Esophagus (tissue), 2 donors: ENCODE results near the gene ARHGEF6. TPM values are rescaled to one million over a fixed set of nuclear protein-coding genes. Genes with fewer than 3 reads are reported as not detected.

Experiments
- H3K27ac ChIP-seq, 2 donors: one replicate each; pipeline ENCODE4 v1.5.1; 2013; ENCODE audit warnings: low read depth in 2 of 2, mild to moderate bottlenecking in 2 of 2, inconsistent platforms in 1 of 2, low read length in 1 of 2, moderate library complexity in 1 of 2
- H3K27me3 ChIP-seq, 2 donors: one replicate each; pipeline ENCODE4 v1.6.1; 2013; ENCODE audit warnings: low read length in 2 of 2, control low read depth in 1 of 2, mild to moderate bottlenecking in 1 of 2; ENCODE audit not compliant: insufficient read depth in 2 of 2, control insufficient read depth in 1 of 2
- H3K36me3 ChIP-seq, 2 donors: one replicate each; pipeline ENCODE4 v1.6.1; 2013; ENCODE audit warnings: low read length in 1 of 2; ENCODE audit not compliant: control insufficient read depth in 2 of 2, insufficient read depth in 2 of 2
- H3K4me1 ChIP-seq, 2 donors: one replicate each; pipeline ENCODE4 v1.6.1; 2013; ENCODE audit warnings: low read length in 1 of 2; ENCODE audit not compliant: control insufficient read depth in 2 of 2, insufficient read depth in 2 of 2
- H3K4me3 ChIP-seq, 2 donors: one replicate each; pipeline ENCODE4 v1.5.1; 2013; ENCODE audit warnings: low read length in 2 of 2, mild to moderate bottlenecking in 2 of 2, low read depth in 1 of 2, moderate library complexity in 1 of 2
- H3K9me3 ChIP-seq, 2 donors: one replicate each; pipeline ENCODE4 v1.6.1; 2013; ENCODE audit warnings: mild to moderate bottlenecking in 2 of 2, low read depth in 1 of 2, low read length in 1 of 2, moderate library complexity in 1 of 2; ENCODE audit not compliant: control insufficient read depth in 2 of 2, insufficient read depth in 1 of 2
- WGBS, 2 donors: extraction: QIAGEN DNeasy Blood & Tissue Kit; methylation state at CpG; one replicate each; pipeline ENCODE4 v1.1.7; 2013; 5-methylcytosine and 5-hydroxymethylcytosine counted together
- polyA plus RNA-seq, 2 donors: library from polyadenylated mRNA; stranded (reverse); fragments of 200-250 nt; gene quantifications; one replicate each; pipeline ENCODE4 v1.2.3, GENCODE V29; 2013
- donor health status: healthy with polysubstance abuse.
- donor health status: Bipolar disorder and iron deficiency.

ARHGEF6 gene
- polyA plus RNA-seq, 2 donors, result 0.90 to 1.3 TPM

DNA sequence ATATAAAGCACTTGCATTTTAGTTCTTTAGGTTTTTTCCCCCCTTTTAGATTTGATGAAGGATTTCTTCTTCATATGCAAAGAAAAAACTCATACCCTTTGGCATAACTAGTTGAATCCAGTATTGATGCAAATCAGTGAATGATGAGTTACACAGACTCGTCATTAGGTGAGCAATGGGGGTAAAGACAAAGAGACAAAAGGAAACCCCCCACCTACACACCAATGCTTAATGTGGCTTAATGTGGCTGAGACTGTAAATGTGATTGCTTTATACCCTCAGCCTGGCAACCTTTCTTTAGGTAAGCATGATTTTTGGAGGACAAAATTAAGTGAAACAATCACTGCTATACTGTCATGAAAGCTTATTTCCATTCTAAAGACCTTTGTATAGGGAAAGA is 93.3 kb downstream of the ARHGEF6 start:
- no peaks in the 10 kb centered on the region for H3K27me3 ChIP-seq
- H3K4me3 ChIP-seq, result no peak overlapping the region
- WGBS, 2 donors, result 70 to 75% methylated on average over 1 of the region's 1 CpG
- H3K4me1 ChIP-seq, result no peaks in the 10 kb centered on the region
- H3K9me3 ChIP-seq, result no peaks in the 10 kb centered on the region
- no peak overlapping the region for H3K27ac ChIP-seq
- peaks cover 0 to 2% of the 10 kb centered on the region in 2 donors for H3K36me3 ChIP-seq

DNA sequence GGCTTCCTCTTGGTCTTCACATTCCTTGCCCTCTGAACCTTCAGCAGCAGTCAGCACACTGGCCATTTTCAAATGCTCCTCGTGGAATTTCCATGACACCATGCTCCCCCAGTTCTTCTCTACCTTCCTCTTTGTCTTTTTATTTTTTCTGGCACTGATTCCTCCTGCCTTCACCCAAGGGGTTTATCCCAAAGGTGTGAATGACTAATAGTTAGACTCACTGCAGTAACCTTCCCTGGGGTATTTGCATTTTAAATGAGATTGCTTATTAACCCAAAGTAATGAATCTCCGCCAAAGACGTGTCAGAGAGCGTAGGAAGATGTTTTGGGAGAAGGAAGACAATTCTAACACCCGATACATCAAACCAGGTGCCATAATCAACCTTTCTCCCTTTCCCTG is 96.6 kb downstream of the ARHGEF6 start:
- WGBS, 2 donors, result 63 to 80% methylated on average over 5 of the region's 5 CpGs
- Histone ChIP-seq H3K27me3 (no peaks in the 10 kb centered on the region), H3K9me3 (no peaks in the 10 kb centered on the region), H3K27ac (no peak overlapping the region), H3K4me3 (no peak overlapping the region), H3K36me3 (no peaks in the 10 kb centered on the region), H3K4me1 (no peaks in the 10 kb centered on the region)

- Histone ChIP-seq H3K9me3 (no peaks in the 10 kb centered on the region), H3K4me3 (no peak overlapping the region), H3K27ac (no peak overlapping the region), H3K27me3 (no peaks in the 10 kb centered on the region), H3K36me3 (no peaks in the 10 kb centered on the region), H3K4me1 (no peaks in the 10 kb centered on the region)
- 69 to 78% methylated on average over 6 of the region's 6 CpGs for WGBS, 2 donors
Measured at GRCh38 chrX:136679531-136679930, 101.2 kb downstream of the ARHGEF6 start.

DNA sequence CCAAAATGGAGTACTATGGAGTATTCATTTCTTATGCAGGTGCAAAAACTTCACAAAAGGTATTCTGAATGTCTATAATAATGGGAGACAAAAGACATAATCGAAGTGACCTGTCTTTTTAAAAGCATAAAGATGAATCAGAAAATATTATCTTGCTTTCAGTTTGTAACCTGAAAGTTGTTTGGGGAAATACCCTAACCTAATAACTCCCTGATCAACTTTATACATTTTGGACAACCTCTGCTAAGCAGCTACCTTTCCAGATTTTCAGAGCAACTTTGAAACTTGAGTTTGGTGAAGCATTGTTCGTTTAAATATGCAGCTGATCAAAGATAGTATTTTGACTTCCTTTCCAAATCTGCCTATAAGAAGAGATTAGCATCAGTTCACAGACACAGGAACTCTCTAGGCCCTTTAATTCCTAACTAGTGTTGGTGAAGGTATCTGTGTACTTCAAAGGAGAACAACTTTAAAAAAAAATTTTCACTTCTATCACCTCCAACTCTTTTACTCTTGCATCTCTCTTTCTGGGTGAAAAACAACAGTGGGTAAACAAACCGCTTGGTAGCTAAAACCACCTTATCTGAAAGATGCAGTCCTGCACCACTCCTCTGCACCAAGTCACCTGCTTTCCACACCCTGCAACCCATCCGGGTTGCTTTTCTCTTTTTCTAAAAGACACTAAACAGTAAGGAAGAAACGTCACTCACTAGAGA is 106.3 kb downstream of the ARHGEF6 start:
- Histone ChIP-seq H3K9me3 (no peaks in the 10 kb centered on the region), H3K4me1 (no peaks in the 10 kb centered on the region), H3K27ac (no peak overlapping the region), H3K27me3 (peaks cover 0 to 6% of the 10 kb centered on the region in 2 donors), H3K36me3 (no peaks in the 10 kb centered on the region), H3K4me3 (no peak overlapping the region)
- 51 to 60% methylated on average over 5 of the region's 5 CpGs for WGBS, 2 donors

GRCh38 chrX:136671006-136671610 is 109.6 kb downstream of the ARHGEF6 start:
- no peak overlapping the region for H3K27ac ChIP-seq
- H3K4me3 ChIP-seq, result no peak overlapping the region
- no peaks in the 10 kb centered on the region for H3K4me1 ChIP-seq
- peaks cover 0 to 6% of the 10 kb centered on the region in 2 donors for H3K27me3 ChIP-seq
- H3K9me3 ChIP-seq, result no peaks in the 10 kb centered on the region
- H3K36me3 ChIP-seq, result no peaks in the 10 kb centered on the region
- 86 to 89% methylated on average over 3 of the region's 3 CpGs for WGBS, 2 donors

DNA sequence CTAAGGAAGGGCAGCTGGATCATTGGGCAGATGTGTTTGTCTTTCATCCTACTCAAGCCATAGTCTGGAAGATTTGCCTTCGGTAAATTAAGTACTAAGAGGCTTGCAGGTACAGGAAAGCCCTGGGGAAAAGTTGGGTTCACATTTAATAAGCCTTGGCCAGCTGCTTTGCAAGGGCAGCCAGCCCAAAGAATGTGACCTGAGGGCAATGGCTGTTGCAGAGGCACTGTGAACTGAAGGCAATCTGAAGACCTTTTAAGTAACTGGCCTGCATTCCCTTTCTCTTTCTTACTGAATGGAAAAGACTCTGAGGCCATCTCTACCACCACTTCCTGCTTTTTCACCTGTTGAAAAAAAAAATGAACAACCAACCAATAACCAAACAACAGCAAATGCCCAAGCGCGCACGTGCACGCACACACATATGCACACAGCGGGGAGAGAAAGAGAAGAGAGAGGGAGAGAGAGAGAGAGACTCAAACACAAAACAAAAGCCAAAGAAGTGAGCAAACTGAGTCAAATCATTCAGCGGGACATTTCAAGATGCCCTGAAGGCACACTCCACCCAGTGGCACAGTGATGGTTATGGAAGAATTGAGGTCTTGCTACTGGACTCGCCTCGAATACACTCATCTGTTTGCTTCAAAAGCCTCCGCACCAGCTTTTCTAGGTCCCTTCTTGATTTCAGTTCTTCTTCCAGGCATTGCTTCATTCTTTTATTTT is 113.1 kb downstream of the ARHGEF6 start:
- Histone ChIP-seq H3K9me3 (peaks cover 0 to 2% of the 10 kb centered on the region in 2 donors), H3K27ac (no peak overlapping the region), H3K4me1 (no peaks in the 10 kb centered on the region), H3K4me3 (no peak overlapping the region), H3K36me3 (no peaks in the 10 kb centered on the region), H3K27me3 (peaks cover 0 to 13% of the 10 kb centered on the region in 2 donors)
- WGBS, 2 donors, result 63 to 80% methylated on average over 10 of the region's 10 CpGs

- Histone ChIP-seq H3K27me3 (peaks cover 0 to 10% of the 10 kb centered on the region in 2 donors), H3K27ac (no peak overlapping the region), H3K36me3 (no peaks in the 10 kb centered on the region), H3K9me3 (peaks cover 0 to 2% of the 10 kb centered on the region in 2 donors), H3K4me1 (no peaks in the 10 kb centered on the region), H3K4me3 (no peak overlapping the region)
- 42 to 88% methylated on average over 1 of the region's 1 CpG for WGBS, 2 donors
Measured at GRCh38 chrX:136666088-136666487, 114.6 kb downstream of the ARHGEF6 start.

DNA sequence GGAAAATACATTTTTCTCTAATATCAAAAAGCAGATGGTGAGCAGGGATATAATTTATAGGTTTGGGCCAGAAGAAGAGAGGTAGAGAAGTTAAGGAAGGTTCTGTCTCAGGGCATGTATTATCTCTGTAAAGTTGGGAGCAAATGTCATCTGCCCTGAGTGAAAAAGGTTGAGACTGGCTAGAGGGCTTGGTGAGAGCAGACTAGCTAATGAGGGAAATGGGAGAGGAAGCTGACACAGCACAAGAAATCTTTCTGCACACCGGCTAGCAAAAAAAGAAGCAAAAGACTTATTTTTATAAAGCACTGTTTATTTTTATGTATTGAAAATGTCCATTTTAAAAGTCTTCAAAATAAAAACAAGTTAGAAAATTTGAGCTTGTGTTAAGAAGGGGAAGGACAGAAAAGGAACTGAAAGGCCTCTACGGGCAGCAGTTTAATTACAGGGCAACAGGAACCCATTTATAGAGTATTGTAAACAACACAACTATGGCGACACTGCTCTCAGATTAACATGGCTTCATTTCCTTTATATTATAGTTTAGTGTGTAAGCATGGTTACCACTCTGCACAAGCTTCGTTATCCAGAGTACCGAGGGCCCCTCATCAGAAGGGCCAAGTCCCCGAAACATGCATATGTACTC is 115.4 kb downstream of the ARHGEF6 start:
- Histone ChIP-seq H3K27ac (no peak overlapping the region), H3K36me3 (no peaks in the 10 kb centered on the region), H3K9me3 (peaks cover 0 to 2% of the 10 kb centered on the region in 2 donors), H3K4me3 (no peak overlapping the region), H3K27me3 (peaks cover 0 to 10% of the 10 kb centered on the region in 2 donors), H3K4me1 (no peaks in the 10 kb centered on the region)
- WGBS, 2 donors, result 86 to 89% methylated on average over 6 of the region's 6 CpGs

GRCh38 chrX:136662976-136663375 is 117.8 kb downstream of the ARHGEF6 start:
- 74 to 94% methylated on average over 1 of the region's 1 CpG for WGBS, 2 donors
- no peak overlapping the region for H3K4me3 ChIP-seq
- H3K27me3 ChIP-seq, result peaks cover 0 to 10% of the 10 kb centered on the region in 2 donors
- H3K4me1 ChIP-seq, result no peaks in the 10 kb centered on the region
- H3K9me3 ChIP-seq, result peaks cover 0 to 2% of the 10 kb centered on the region in 2 donors
- no peak overlapping the region for H3K27ac ChIP-seq
- no peaks in the 10 kb centered on the region for H3K36me3 ChIP-seq
